Bronchial epithelial cell (primary cell): Measurements from ENCODE around the gene PSPH. TPM values are rescaled to one million over a fixed set of nuclear protein-coding genes. Genes with fewer than 3 reads are reported as not detected.

Experiments used
- DNase-seq: peaks from one replicate; pipeline ENCODE4 v3.0.0-alpha.2; 2010; ENCODE audit warnings: low read depth
- FAIRE-seq: peaks from 2 replicates; lab custom pipeline; 2011; peaks lifted over from hg19 to GRCh38; lab: Jason Lieb, UNC
- H3K27me3 ChIP-seq: 2 replicates; pipeline ENCODE4 v1.5.1; 2011; ENCODE audit warnings: low read length; ENCODE audit not compliant: control insufficient read depth, insufficient read depth
- H3K36me3 ChIP-seq: 2 replicates; pipeline ENCODE4 v1.5.1; 2011; ENCODE audit warnings: low read length; ENCODE audit not compliant: control insufficient read depth, insufficient read depth
- H3K4me3 ChIP-seq: 2 replicates; pipeline ENCODE4 v1.5.1; 2011; ENCODE audit warnings: mild to moderate bottlenecking, low read depth, low read length, control low read depth
- total RNA-seq: library from RNA; depleted of rRNA; stranded (reverse); fragments of >200 nt; gene quantifications from 2 replicates; pipeline ENCODE4 v1.2.1, GENCODE V29; 2014
- TF ChIP-seq, protein P1 (sequence below): IDR thresholded peaks from 2 replicates; pipeline ENCODE4 v1.5.1; 2011; ENCODE audit warnings: mild to moderate bottlenecking, moderate library complexity, low read length, control low read depth, inconsistent platforms; ENCODE audit not compliant: insufficient read depth, severe bottlenecking

PSPH gene
- total RNA-seq, 1 donor from 2014 or later, result 162 TPM

DNA sequence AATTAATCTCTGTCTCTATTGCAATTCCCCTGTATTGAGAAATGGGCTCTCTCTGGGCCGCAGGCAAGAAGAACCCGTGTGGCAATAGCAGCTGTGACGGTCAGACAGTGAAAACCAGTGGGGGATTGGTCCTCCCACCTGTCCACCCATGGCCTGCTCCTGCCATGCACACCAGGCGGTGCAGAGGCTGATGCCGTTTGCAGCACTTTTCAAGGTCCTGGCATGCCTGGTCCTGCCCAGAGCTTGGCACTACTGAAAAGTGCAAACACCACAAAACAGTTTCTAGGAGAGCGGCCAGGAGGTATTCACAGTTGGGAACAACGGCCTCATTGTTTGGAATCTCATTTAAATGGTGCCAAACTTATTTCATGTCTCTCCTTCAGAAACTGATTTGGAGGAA, 41.5 kb downstream of the PSPH start:
- Histone ChIP-seq H3K27me3 (no peaks in the 10 kb centered on the region), H3K4me3 (no peak overlapping the region), H3K36me3 (peaks cover 2% of the 10 kb centered on the region)
- FAIRE-seq, result peak; percentile 85
- TF ChIP-seq, protein P1, sequence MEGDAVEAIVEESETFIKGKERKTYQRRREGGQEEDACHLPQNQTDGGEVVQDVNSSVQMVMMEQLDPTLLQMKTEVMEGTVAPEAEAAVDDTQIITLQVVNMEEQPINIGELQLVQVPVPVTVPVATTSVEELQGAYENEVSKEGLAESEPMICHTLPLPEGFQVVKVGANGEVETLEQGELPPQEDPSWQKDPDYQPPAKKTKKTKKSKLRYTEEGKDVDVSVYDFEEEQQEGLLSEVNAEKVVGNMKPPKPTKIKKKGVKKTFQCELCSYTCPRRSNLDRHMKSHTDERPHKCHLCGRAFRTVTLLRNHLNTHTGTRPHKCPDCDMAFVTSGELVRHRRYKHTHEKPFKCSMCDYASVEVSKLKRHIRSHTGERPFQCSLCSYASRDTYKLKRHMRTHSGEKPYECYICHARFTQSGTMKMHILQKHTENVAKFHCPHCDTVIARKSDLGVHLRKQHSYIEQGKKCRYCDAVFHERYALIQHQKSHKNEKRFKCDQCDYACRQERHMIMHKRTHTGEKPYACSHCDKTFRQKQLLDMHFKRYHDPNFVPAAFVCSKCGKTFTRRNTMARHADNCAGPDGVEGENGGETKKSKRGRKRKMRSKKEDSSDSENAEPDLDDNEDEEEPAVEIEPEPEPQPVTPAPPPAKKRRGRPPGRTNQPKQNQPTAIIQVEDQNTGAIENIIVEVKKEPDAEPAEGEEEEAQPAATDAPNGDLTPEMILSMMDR, result peak; percentile 8
- peak; percentile 83 for DNase-seq

DNA sequence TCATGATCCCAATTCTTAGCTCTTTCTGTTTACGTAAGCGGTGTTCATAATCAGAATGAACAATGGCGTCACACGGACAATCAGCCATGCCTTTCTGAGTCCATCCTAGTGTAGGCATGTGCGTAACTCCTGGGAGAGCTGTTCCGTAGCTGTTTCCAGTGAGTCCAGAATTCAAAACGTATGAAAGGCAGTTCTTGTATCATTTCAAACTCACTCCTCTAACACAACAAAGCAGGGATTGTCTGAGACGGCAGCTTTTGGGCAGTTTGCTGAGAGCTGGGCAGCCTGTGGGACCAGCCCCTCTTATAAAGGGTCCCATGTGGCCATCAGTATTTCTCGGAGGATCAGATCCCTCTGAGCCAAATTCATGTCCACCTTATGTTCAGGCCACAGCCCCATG, 43.4 kb downstream of the PSPH start:
- no peak for DNase-seq
- no peak for FAIRE-seq

DNA sequence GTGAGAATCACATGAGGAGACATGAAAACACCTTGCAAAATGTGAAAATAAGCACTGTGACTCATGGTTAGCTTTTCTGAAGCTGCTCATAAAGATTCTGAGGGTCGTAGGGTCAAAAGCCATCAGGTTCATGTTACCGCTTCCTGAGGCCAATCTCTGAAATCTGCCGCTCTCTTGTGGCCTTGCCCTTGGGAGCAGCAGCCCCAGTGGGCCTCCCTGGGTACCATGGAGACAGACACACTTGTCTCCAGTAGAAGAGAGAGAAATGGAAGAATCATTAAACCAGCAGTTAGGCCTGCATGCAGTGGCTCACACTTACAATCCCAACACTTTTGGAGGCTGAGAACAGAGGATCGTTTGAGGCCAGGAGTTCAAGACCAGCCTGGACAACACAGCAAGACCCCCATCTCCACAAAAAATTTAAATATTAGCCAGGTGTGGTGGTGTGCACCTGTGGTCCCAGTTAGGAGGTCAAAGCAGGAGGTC, 44.0 kb downstream of the PSPH start:
- Histone ChIP-seq H3K27me3 (no peaks in the 10 kb centered on the region), H3K4me3 (no peak overlapping the region), H3K36me3 (no peaks in the 10 kb centered on the region)
- no peak for DNase-seq
- TF ChIP-seq, protein P1, result no peak
- no peak for FAIRE-seq

More for the DNA sequence above, 43.4 kb downstream of the PSPH start:
- Histone ChIP-seq H3K36me3 (no peaks in the 10 kb centered on the region), H3K27me3 (no peaks in the 10 kb centered on the region), H3K4me3 (no peak overlapping the region)
- TF ChIP-seq, protein P1, result no peak

DNA sequence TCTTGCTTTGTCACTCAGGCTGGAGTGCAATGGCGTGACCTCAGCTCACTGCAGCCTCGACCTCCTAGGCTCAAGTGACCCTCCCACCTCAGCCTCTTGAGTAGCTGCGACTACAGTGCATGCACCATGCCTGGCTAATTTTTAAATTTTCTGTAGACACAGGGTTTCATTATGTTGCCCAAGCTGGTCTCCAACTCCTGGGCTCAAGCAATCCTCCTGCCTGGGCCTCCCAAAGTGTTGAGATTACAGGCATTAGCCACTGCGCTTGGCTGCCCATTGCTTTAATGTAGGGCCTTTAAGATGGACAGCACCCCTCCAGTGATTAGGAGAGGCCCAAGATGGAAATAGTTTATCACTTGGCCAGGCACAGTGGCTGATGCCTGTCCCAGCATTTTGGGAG, 47.5 kb downstream of the PSPH start:
- TF ChIP-seq, protein P1, result no peak
- no peak overlapping the region for H3K4me3 ChIP-seq
- FAIRE-seq, result no peak

DNA sequence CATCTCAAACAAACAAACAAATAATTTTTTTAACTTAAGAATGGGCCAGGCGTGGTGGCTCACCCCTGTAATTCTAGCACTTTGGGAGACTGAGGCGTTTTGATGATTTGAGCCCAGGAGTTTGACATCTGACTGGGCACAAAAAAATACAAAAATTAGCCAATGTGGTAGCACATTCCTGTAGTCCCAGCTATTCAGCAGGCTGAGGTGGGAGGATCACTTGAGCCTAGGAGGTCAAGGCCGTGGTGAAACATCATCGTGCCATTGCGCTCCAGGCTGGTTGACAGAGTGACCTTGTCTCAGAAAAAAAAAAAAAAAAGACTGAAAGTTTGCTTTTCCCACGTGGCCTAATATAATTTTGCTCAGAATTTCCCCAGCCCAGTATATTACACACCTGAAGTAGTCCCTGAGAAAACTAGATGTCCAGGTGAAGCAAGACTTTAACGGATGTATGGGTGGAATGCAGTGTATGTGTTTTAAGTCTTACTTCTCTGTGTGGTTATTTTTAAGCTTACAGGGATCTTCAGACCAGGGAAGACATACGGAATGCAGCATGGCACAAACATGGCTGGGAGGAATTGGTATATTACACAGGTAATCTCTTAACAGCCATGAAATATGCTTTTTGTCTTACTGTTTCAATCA, 54.3 kb downstream of the PSPH start:
- Histone ChIP-seq H3K36me3 (peaks cover 13% of the 10 kb centered on the region), H3K4me3 (no peak overlapping the region), H3K27me3 (no peaks in the 10 kb centered on the region)
- no peak for FAIRE-seq
- no peak for DNase-seq
- TF ChIP-seq, protein P1, result no peak

More for the DNA sequence above, 47.5 kb downstream of the PSPH start:
- H3K27me3 ChIP-seq, result no peaks in the 10 kb centered on the region
- no peak for DNase-seq
- peaks cover 1% of the 10 kb centered on the region for H3K36me3 ChIP-seq
